CD14-positive monocyte (primary cell): ENCODE data around the gene WDCP. TPM values are rescaled to one million over a fixed set of nuclear protein-coding genes. Genes with fewer than 3 reads are reported as not detected.

Experiments used
- DNase-seq, 3 donors: peaks; one replicate each; pipeline ENCODE4 v3.0.0-alpha.2; 2011 to 2022
- H2AFZ ChIP-seq: 2 replicates; pipeline ENCODE4 v1.6.0; 2012; ENCODE audit warnings: mild to moderate bottlenecking, low read depth, low read length, inconsistent platforms; ENCODE audit not compliant: insufficient read depth, poor library complexity, severe bottlenecking
- H3K27ac ChIP-seq, 2 donors: 1 replicate in 1 of 2; 2 replicates in 1 of 2; pipeline ENCODE4 v1.5.1; 2012 to 2013; ENCODE audit warnings: low read length in 2 of 2, control low read depth in 1 of 2, inconsistent platforms in 1 of 2, low read depth in 1 of 2, mild to moderate bottlenecking in 1 of 2
- H3K27me3 ChIP-seq, 2 donors: one replicate each; pipeline versions ENCODE4 v1.6.0 to v1.6.1; 2011 to 2013; ENCODE audit warnings: low read length in 2 of 2; ENCODE audit not compliant: control insufficient read depth in 2 of 2, insufficient read depth in 2 of 2
- H3K36me3 ChIP-seq, 2 donors: replicated peaks in 1 of 2; 1 replicate in 1 of 2; 2 replicates in 1 of 2; pipeline versions ENCODE4 v1.5.1 to v1.6.1; 2012 to 2013; ENCODE audit warnings: low read length in 2 of 2, control low read depth in 1 of 2, inconsistent platforms in 1 of 2, mild to moderate bottlenecking in 1 of 2; ENCODE audit not compliant: insufficient read depth in 2 of 2, control insufficient read depth in 1 of 2
- H3K4me1 ChIP-seq, 2 donors: 1 replicate in 1 of 2; 2 replicates in 1 of 2; pipeline versions ENCODE4 v1.5.1 to v1.6.1; 2012 to 2013; ENCODE audit warnings: low read length in 2 of 2, control low read depth in 1 of 2, inconsistent platforms in 1 of 2, mild to moderate bottlenecking in 1 of 2, moderate library complexity in 1 of 2; ENCODE audit not compliant: insufficient read depth in 2 of 2, control insufficient read depth in 1 of 2
- H3K4me2 ChIP-seq: replicated peaks from 2 replicates; pipeline ENCODE3; 2012; ENCODE audit warnings: low read length, moderate library complexity, mild to moderate bottlenecking; ENCODE audit not compliant: poor library complexity, severe bottlenecking; ENCODE audit errors: extremely low read depth
- H3K4me3 ChIP-seq, 3 experiments: fragments of 200-600 bp in 1 of 3; sonication (generic) in 1 of 3; replicated peaks in 1 of 3; 1 replicate in 2 of 3; 2 replicates in 1 of 3; pipeline ENCODE4 v1.5.1; 2011 to 2013; ENCODE audit warnings: low read length in 3 of 3, mild to moderate bottlenecking in 3 of 3, control low read depth in 2 of 3, low read depth in 2 of 3, inconsistent platforms in 1 of 3, moderate library complexity in 1 of 3
- H3K79me2 ChIP-seq: 2 replicates; pipeline ENCODE4 v1.6.0; 2012; ENCODE audit warnings: mild to moderate bottlenecking, control low read depth, inconsistent platforms, low read length, moderate library complexity; ENCODE audit not compliant: insufficient read depth
- H3K9ac ChIP-seq: 2 replicates; pipeline ENCODE4 v1.6.0; 2017; ENCODE audit warnings: low read length, mild to moderate bottlenecking; ENCODE audit not compliant: insufficient read depth, poor library complexity, severe bottlenecking
- H3K9me3 ChIP-seq, 2 donors: replicated peaks in 1 of 2; 1 replicate in 1 of 2; 2 replicates in 1 of 2; pipeline versions ENCODE4 v1.5.1 to v1.6.1; 2012 to 2013; ENCODE audit warnings: low read length in 2 of 2, control low read depth in 1 of 2; ENCODE audit not compliant: control insufficient read depth in 1 of 2, insufficient read depth in 1 of 2
- H4K20me1 ChIP-seq: 2 replicates; pipeline ENCODE4 v1.6.0; 2012; ENCODE audit warnings: mild to moderate bottlenecking, low read length, control low read depth, moderate library complexity; ENCODE audit not compliant: insufficient read depth
- H3K27ac Mint-ChIP-seq, 7 donors: one replicate each; pipeline ENCODE4 v1.8.0; 2020; ENCODE audit warnings: mild to moderate bottlenecking in 7 of 7, mixed read lengths in 7 of 7, moderate library complexity in 6 of 7, inconsistent platforms in 2 of 7
- H3K27me3 Mint-ChIP-seq, 3 donors: one replicate each; pipeline ENCODE4 v1.8.0; 2021 to 2022; ENCODE audit warnings: low read depth in 3 of 3, mild to moderate bottlenecking in 3 of 3, mixed read lengths in 3 of 3, moderate library complexity in 3 of 3, inconsistent platforms in 1 of 3
- H3K36me3 Mint-ChIP-seq, 2 donors: one replicate each; pipeline ENCODE4 v1.8.0; 2020; ENCODE audit warnings: mixed read lengths in 2 of 2, inconsistent platforms in 1 of 2, mild to moderate bottlenecking in 1 of 2
- H3K4me1 Mint-ChIP-seq: one replicate; pipeline ENCODE4 v1.8.0; 2020; ENCODE audit warnings: mild to moderate bottlenecking, mixed read lengths
- H3K4me3 Mint-ChIP-seq, 2 donors: one replicate each; pipeline ENCODE4 v1.8.0; 2020; ENCODE audit warnings: mild to moderate bottlenecking in 2 of 2, mixed read lengths in 2 of 2, moderate library complexity in 1 of 2
- H3K9me3 Mint-ChIP-seq, 7 donors: one replicate each; pipeline ENCODE4 v1.8.0; 2020 to 2022; ENCODE audit warnings: mixed read lengths in 7 of 7, mild to moderate bottlenecking in 6 of 7, moderate library complexity in 6 of 7, inconsistent platforms in 2 of 7
- WGBS: methylation state at CpG from one replicate; pipeline ENCODE4 v1.1.5; 2013; ENCODE audit warnings: missing lambda C conversion rate; ENCODE audit not compliant: insufficient coverage; 5-methylcytosine and 5-hydroxymethylcytosine counted together
- intact Hi-C, 2 donors: fragments of 100-400 bp; cut with micrococcal nuclease; formaldehyde crosslinking; loops; one replicate each; pipeline versions ENCODE4 v1.15.0 to v1.15.1; 2023
- polyA plus RNA-seq, 3 donors: library from polyadenylated mRNA; depleted of rRNA in 1 of 3; unstranded in 2 of 3; stranded (reverse) in 1 of 3; fragments of 300-500 nt in 2 of 3; fragments of >200 nt in 1 of 3; fragmentation: Illumina TruSeq in 2 of 3; gene quantifications; 1 replicate in 2 of 3; 2 replicates in 1 of 3; pipeline ENCODE4 v1.2.3, GENCODE V29; 2012 to 2021
- TF ChIP-seq, protein P1 (sequence below): fragments of 200-600 bp; IDR thresholded peaks from one replicate; pipeline ENCODE4 v1.8.0; 2022; ENCODE audit warnings: antibody characterized with exemption, mild to moderate bottlenecking

Gene WDCP
- polyA plus RNA-seq, 3 donors = 0.43 to 1.3 (median 0.69) TPM

DNA sequence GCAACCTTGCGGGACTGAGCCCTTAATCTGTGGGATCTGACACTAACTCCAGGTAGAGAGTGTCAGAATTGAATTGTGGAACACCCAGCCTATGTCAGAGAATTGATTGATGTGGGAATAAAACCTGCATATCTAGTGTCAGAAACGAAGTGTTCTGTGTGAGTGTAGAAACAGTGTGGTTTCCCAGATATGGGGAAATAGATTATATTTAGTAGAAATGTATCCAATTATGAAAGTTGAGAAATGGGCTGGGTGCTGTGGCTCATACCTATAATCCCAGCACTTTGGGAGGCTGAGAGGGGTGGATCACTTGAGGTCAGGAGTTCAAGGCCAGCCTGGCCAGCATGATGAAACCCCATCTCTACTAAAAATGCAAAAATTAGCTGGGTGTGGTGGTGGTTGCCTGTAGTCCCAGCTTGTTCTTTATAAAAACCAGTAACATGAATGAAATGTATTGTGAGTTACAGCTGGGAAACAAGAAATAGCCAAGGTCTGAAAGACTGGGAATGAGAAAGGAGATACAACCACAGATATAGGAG lies 41.7 kb upstream of the WDCP start:
- peaks cover 6% of the 10 kb centered on the region for H3K79me2 ChIP-seq
- TF ChIP-seq, protein P1, sequence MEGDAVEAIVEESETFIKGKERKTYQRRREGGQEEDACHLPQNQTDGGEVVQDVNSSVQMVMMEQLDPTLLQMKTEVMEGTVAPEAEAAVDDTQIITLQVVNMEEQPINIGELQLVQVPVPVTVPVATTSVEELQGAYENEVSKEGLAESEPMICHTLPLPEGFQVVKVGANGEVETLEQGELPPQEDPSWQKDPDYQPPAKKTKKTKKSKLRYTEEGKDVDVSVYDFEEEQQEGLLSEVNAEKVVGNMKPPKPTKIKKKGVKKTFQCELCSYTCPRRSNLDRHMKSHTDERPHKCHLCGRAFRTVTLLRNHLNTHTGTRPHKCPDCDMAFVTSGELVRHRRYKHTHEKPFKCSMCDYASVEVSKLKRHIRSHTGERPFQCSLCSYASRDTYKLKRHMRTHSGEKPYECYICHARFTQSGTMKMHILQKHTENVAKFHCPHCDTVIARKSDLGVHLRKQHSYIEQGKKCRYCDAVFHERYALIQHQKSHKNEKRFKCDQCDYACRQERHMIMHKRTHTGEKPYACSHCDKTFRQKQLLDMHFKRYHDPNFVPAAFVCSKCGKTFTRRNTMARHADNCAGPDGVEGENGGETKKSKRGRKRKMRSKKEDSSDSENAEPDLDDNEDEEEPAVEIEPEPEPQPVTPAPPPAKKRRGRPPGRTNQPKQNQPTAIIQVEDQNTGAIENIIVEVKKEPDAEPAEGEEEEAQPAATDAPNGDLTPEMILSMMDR = no peak
- H3K27me3 ChIP-seq = no peaks in the 10 kb centered on the region
- no peak overlapping the region for H3K27ac Mint-ChIP-seq
- H3K9me3 Mint-ChIP-seq = peaks cover 0 to 3% (median 2%) of the 10 kb centered on the region in 7 donors
- peaks cover 21% of the 10 kb centered on the region for H3K4me1 Mint-ChIP-seq
- peaks cover 23 to 58% of the 10 kb centered on the region in 2 donors for H3K36me3 Mint-ChIP-seq
- WGBS = 100% methylated on average over 1 of the region's 2 CpGs
- no peak for DNase-seq
- H4K20me1 ChIP-seq = no peaks in the 10 kb centered on the region
- no peak overlapping the region for H3K4me3 ChIP-seq
- H3K4me2 ChIP-seq = no peak overlapping the region
- H3K4me1 ChIP-seq = peaks cover 12 to 21% of the 10 kb centered on the region in 2 donors
- no peaks in the 10 kb centered on the region for H3K9me3 ChIP-seq
- intact Hi-C loops = no loop called here
- peaks cover 2 to 14% of the 10 kb centered on the region in 2 donors for H3K36me3 ChIP-seq
- H3K9ac ChIP-seq = no peak overlapping the region
- peaks cover 0 to 2% (median 1%) of the 10 kb centered on the region in 3 donors for H3K27me3 Mint-ChIP-seq
- H3K4me3 Mint-ChIP-seq = no peak overlapping the region
- H3K27ac ChIP-seq = no peak overlapping the region
- H2AFZ ChIP-seq = no peak overlapping the region

DNA sequence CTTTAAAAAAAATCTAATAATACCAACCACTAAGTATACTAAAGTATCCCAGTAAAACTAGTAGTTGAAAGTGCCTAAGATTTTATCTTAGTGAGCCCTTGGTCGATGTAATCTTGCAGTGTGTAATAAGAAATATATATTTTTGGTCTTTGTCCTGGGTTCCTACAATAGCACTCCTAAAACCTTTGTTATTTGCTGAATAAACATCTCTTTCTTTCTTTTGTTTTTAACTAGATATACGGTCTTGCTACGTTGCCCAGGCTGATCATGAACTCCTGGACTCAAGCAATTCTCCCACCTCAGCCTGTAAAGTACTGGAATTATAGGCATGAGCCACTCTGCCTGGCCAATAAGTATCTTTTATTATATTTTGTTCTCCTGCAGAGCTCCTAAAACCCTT lies 39.8 kb upstream of the WDCP start:
- DNase-seq = no peak
- Histone ChIP-seq H3K9me3 (no peaks in the 10 kb centered on the region), H3K27me3 (no peaks in the 10 kb centered on the region), H3K4me3 (no peak overlapping the region), H2AFZ (no peak overlapping the region), H3K36me3 (peaks cover 6 to 19% of the 10 kb centered on the region in 2 donors), H3K79me2 (peaks cover 17% of the 10 kb centered on the region), H3K4me1 (peaks cover 31 to 39% of the 10 kb centered on the region in 2 donors), H3K9ac (no peak overlapping the region), H3K4me2 (no peak overlapping the region), H4K20me1 (no peaks in the 10 kb centered on the region), H3K27ac (no peak overlapping the region)
- Mint-ChIP-seq H3K4me3 (no peak overlapping the region), H3K27me3 (peaks cover 0 to 1% (median 0%) of the 10 kb centered on the region in 3 donors), H3K9me3 (peaks cover 0 to 2% (median 0%) of the 10 kb centered on the region in 7 donors), H3K27ac (no peak overlapping the region), H3K36me3 (peaks cover 19 to 51% of the 10 kb centered on the region in 2 donors), H3K4me1 (peaks cover 40% of the 10 kb centered on the region)
- 100% methylated on average over 2 of the region's 3 CpGs for WGBS
- TF ChIP-seq, protein P1 = no peak
- intact Hi-C loops = no loop called here
